HG02852 (cell line): ENCODE results near the gene TET3.

ENCODE experiments used
- ATAC-seq: cut with Tn5 transposase; IDR thresholded peaks from one replicate; pipeline ENCODE4 v1.9.1; 2021; ENCODE audit warnings: mild to moderate bottlenecking, moderate library complexity; ENCODE audit not compliant: unreplicated experiment

Gene TET3

DNA sequence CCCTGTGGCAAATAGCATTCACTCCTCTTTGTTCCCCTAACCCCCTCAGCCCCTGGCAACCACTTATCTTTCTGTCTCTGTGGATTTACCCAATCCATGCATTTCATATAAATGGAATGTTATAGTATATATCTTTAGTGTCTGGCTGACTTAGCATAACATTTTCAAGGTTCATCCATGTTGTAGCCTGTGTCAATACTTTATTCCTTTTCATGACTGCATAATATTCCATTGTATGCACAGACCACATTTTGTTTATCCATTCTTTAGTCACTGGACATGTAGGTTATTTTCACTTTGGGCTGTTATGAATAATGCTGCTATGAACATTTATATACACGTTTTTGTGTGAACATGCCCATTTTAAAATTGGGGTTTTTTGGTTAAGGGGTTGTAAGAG lies 42.8 kb downstream of the TET3 start:
- no peak for ATAC-seq

DNA sequence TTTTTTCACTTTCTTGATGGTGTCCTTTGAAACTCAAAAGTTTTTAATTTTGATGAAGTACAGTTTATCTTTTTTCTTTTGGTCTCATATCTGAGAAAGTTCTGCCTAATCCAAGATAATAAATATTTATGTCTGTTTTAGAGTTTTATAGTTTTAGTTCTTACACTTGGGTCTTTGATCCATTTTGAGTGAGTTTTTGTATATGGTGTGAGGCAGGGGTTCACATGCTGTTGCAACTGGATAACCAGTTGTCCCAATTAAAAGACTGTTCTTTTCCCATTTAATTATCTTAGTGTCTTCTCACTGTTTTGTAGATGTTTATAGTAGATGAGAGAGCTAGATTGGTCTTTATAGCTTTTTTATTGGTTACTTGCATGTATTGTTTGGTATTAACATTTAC lies 43.6 kb downstream of the TET3 start:
- ATAC-seq: no peak

DNA sequence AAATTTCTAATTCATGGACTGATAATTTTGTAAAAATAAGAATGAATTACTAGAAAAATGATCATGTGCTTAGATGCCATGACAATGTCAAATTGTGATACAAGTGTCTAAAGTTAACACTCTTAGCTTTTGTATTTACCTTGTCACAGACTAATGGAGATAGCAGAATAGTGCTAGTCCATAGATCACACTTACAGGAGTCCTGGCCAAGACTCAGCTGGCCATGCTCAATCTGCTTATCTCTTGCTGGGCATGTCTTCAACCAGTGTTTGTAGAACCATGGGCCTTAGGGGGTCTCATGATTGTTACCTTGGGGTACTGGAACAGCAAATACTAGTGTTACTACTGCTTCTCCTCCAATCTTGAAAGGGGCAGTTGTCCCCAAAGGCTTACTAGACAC lies 44.0 kb downstream of the TET3 start:
- no peak for ATAC-seq

DNA sequence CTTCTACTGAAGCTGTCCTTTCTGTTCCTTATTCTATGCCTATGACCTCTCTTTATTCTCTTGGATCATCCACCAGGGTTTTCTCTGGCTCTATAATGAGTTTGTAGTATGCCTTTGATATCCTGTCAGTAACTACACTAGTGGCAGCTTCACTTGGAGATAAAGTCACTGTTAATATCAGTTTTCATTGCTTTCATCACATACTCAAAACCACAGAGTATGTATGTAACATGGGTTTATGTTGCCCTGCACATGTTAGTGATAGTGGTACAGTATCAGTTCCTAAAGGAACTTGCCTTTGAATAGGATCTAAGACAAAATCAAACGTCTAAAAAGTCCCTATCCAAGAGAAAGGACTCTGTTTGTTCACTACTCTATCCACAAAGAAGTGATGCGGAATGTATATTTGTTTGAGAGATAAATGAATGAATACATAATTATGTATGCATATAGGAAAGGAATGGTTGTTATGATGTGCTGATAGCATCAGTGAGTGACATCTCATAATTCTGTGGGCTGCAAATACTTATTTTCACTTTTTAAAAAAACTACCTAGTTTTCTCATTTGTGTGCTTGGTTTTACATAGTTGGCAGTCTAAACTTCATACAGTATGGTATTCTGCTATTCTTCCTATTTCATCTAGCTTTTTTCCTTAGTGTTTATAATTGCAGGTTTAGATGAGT lies 45.1 kb downstream of the TET3 start:
- ATAC-seq: no peak

DNA sequence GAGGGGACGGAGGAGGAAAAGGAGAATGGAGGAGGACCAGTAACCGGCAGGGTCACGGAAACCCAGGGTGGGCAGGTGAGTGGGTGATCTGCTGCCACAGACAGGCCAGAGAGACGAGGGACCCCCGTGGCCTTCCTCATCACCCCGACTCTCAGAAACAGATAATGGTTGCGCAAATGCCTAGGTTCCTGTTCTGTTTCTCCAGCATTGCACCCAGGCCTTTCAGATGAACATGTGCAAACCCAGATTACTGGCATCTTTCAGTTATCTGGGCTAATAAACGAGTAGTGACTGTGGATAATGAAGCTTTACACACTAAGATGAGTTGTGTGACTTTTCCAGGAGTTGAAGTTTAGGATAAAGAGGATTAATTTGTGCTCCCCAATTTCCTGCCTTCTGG lies 46.5 kb downstream of the TET3 start:
- ATAC-seq: no peak

DNA sequence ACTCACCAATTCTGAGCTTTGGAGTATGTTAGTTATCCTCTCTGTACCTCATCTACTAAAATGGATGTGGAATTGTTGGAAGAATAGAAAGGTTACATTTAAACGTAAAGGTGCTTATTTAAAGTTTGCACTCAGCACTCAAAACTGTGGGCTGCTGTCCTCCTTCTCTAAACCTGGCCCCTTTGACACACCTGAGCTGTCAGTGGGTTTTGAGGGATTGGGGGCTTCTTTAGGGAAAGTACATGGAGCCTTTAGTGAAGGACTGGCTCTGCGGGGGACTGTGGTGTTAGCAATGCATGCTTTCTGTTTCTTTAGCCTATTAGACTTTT lies 47.2 kb downstream of the TET3 start:
- ATAC-seq: no peak

DNA sequence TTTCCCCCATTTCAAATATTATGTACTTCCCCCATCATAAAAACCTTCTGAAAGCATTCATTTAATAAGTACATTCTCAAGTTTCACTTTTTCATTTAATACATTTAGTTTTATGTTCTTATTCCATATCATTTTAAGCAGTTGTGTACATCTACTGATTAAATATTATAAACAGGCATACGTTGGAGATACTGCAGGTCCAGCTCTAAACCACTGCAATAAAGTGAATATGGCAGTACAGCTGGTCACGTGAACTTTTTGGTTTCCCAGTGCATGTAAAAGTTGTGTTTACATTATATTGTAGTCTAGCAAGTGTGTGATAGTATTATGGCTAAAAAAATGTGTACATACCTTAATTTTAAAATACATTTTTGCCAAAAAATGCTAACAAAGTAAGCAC lies 48.7 kb downstream of the TET3 start:
- ATAC-seq: no peak
